GM21786 (cell line): ENCODE measurements around the gene TANGO6.

Experiments
- ATAC-seq: cut with Tn5 transposase; IDR thresholded peaks from one replicate; pipeline ENCODE4 v1.9.1; 2021; ENCODE audit not compliant: unreplicated experiment

TANGO6 gene

DNA sequence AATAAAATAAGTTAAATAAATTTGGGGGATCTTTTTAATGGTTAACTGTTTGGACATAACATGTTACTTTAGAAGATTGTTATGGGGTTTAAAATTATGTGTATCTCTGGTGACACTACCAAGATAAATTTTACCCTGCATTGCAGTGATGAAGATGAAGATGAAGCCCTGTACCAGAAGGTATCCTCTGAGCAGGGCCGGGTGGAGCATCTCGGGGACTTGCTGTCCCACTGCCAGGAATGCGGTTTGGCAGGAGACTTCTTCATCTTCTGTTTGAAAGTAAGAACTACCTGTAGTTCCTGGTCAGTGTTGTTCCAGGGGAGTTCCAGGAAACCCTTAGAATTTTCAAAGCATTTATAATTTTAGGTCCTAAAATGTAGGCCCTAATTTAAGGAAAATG is 64.0 kb downstream of the TANGO6 start:
- ATAC-seq, result no peak

DNA sequence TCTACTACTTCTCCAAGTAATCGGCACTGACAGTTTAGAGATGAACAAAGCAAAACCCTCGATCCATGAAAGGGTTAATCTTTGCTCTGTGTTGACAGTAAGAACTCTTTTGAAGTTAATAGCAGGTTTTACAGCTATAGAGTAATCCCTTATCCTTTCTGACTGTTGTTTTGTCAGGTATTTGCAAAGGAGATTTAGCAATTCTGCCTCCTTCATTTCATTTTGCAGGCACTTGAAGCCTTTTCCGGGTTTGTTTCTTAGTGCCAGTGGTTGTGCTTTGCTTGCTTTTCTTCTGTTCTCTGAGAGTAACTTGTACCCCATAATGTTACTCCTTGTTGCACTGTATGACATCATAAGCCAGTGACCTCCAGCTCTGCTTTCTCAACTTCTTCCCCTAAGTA is 64.5 kb downstream of the TANGO6 start:
- ATAC-seq, result no peak

DNA sequence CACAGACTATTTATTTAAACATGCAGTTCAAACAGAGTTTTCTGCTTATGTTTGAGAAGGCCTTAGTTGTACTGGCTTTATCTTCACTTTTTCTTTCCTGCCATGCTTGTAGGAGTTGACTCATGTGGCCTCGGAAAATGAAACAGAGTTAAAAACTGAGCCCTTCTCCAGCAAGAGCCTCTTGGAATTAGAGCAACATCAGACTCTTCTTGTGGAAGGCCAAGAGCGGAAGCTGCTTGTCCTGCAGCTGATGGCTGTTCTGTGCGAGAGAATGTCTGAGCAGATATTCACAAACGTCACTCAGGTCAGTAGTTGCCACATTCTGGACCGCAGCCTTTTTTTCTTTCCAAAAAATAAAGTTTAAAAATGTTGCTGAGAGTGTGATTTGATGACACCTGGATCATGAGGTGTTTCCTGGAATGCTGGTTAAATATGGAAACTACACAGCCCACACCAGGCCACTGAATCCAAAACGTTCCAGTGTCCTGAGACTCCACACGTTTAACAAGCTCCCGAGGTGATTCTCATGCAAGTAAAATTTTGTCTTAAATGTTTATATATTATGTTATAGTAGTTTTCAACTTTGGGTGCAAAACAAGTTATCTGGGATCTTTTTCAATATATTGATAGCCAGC is 65.9 kb downstream of the TANGO6 start:
- no peak for ATAC-seq

DNA sequence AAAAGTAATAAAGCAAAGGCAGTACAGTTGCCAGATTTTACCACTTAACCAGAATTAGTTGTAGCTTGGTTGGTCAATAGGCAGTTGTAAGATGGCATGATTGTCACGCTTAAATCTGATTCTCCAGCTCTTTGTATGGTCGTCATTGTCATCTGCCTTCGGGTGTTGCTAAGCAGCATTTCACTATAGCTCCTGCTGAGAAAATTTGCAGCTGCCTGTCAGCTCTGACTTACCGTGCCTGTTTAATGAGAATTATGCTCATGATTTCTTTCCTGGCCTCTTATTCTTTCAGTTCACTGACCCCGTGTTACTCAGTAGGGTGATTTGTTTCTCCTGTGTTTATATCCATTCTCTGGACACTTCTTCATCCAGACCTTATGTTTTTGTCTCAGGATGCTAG is 66.7 kb downstream of the TANGO6 start:
- no peak for ATAC-seq

DNA sequence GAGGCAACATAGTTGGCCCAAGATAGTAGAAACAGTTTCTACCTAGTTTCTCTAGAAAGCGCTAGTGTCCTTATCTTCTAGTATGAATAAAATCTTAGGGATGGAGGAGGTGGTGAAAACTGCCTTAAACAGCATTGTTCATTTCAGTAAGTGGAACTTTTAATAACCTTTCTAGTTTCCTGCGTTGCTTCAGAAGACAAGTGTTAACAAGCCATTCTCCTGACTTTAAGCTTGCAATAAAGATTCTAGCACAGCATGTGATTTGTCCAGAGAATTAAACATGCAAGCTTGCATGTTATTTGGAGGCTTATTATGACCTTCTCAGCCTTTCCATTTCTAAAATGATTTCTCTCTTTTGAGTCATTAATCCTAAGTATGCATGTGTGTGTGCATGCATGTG is 72.3 kb downstream of the TANGO6 start:
- ATAC-seq, result no peak

DNA sequence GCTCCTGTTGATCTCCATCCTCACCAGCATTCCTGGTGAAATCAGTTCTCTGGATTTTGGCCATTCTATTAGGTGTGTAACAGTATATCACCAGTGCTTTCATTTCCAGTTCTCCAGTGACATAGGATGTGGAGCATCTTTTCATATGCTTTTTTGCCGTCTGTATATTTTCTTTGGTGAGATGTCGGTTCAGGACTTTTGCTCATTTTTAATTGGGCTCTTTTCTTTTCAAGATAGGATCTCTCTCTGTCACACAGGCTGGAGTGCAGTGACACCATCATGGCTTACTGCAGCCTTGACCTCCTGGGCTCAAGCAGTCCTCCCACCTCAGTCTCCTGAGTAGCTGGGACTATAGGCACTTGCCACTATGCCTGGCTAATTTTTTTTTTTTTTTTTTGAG is 74.2 kb downstream of the TANGO6 start:
- no peak for ATAC-seq

DNA sequence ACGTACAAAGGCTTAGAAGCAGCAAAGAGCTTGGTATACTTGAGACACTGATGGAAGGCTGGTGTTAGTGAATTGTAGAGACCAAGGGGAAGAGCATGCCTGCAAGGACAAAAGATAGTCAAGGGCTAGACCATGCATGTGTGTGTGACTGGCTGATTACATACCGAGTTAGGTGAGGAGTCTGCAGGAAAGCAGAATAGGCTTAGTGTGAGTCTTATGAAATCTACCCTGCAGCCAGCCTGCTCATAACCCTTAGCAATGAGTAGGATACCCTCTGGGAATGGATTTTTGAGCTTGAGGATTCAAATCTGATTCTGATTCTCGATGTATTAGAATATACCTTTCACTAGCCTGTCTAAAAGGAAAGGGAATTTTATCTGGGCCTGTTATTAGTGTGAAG is 77.0 kb downstream of the TANGO6 start:
- no peak for ATAC-seq

DNA sequence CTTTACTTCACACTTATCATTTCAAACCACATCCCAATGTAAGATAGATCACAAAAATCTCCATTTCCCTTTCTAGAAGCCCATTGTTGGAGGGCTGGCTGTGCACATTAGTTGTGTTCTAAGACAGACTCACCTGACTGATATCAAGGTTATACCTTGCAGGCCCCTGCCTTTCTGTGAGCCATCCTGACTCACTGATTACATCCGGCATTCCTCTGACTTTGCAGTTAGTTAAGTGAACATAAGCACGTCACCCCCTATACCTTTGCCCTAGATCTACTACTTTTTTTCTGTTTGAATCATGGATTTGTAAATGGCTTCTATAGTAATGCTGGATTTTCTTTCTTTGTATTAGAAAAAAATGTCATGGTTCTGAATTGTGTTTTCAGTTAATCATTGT is 78.3 kb downstream of the TANGO6 start:
- ATAC-seq, result no peak

DNA sequence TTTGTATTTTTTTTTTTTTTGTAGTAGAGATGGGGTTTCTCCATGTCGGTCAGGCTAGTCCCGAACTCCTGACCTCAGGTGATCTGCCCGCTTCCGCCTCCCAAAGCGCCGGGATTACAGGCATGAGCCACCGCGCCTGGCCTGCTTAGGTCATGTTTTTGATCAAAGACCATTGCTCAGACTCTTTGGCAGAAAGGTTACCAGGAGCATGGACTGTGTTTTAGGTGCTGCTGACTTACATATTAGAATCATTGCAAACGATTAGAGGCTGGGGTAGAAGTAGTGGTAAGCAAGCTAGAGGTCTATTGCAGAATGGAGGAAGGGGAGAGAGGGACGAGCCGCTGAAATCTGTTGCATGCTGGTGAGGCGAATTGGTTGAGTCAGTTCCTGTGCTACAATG is 79.8 kb downstream of the TANGO6 start:
- no peak for ATAC-seq

DNA sequence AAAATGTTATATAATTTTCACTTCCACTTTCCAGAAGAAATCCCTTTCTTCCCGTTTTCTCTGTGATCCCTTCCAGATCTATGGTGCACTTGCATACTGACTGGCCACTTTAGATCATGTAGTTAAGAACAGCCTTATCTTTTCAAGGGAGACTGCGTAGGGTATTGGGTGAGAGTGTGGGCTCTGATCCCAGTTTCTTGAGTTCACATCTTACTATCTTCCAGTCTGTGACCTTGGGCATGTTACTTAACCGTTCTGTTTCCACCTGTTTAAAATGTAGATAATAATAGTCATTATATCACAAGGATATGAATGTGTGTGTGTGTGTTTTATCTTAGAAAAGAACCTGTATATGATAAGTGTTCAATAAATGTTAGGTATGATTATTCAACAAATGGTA is 83.7 kb downstream of the TANGO6 start:
- no peak for ATAC-seq

DNA sequence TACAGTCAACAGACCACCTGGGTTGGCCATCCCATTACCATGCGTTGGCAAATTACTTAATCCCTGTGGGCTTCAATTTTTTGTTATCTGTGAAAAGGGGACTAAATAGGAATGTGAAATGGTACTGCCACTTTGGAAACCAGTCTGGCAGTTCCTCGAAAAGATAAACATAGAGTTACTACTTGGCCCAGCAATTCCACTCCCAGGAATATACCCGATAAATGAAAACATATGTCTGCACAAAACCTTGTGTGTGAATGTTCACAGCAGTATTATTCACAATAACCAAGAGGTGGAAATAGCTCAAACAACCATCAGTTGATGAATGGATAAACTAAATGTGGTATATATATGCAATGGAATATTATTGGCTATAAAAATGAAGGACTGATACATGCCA is 87.9 kb downstream of the TANGO6 start:
- no peak for ATAC-seq

DNA sequence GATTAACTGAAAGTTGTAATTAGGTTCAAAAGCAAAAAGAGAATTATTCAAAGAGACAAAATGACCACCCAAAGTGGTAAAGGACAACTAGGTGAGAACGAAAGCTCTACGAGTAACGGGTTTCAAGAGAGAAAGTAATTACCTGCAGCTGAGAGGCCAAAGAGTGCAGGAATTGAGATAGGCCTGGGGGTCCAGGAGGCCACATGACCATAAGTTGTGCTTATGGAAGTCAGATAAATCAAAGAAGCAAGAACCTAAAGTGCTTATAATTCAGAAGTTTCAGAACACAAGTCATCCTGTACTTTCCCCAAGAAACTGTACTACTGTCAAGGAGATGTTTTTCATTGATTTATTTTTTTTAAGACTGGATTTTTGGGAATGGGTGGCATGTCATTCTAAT is 91.1 kb downstream of the TANGO6 start:
- ATAC-seq, result no peak

DNA sequence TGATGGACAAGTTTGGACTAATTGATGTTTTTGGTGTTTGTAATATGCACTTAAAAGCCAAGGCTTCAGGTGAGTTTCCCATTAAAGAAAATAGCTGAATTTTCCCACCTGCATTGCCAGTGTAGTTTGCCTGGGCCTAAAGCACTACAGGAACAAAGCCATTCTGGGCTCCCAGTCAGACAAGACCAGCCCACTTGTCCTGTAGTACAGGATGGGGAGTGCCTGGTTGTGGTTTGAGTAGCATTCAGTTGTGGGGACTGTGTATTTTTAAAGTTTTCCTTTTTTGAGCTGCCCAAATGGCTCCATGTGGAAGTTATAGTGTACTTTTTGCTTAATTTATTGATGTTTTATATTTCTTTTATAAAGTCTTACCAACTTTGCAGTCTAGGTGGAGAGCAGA is 91.7 kb downstream of the TANGO6 start:
- ATAC-seq, result no peak

DNA sequence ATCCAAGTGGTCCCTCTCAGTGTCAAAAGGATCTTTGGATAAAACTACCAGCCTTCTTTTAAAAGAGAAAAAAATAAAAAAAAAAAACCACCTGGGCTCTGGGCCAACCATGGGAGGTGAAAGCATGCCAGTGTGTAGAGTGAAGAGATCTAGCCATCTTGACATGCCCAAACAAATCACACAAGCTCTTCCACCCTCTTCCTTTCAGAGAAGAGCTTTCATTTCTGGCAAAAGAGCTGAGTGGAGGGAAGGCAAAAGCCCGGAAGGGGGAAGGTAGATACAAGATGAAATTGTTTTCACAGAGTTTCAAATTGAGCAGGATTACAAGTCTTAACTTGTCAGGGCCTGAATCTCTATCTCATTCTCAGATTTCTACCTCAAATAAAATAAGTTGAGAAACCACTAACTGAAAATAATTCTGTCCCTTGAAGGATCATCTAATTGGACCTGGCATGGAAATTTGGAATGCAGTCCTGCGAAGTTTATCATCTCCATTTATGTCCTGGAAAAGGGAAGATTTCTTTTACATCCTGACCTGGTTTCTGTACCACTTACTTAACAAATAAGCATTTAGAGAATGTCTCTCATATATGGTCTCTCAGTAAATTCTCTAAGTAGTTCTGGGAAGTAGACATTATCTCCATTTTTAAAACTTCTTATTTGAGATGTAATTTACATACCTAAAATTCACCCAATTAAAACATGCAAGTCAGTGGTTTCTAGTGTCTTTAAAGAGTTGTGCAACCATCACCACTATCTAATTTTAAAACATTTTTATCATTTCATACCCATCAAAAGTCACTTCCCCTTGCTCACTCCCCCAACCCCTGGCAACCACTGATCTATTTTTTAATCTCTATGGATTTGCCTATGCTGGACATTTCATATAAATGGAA is 93.7 kb downstream of the TANGO6 start:
- no peak for ATAC-seq

DNA sequence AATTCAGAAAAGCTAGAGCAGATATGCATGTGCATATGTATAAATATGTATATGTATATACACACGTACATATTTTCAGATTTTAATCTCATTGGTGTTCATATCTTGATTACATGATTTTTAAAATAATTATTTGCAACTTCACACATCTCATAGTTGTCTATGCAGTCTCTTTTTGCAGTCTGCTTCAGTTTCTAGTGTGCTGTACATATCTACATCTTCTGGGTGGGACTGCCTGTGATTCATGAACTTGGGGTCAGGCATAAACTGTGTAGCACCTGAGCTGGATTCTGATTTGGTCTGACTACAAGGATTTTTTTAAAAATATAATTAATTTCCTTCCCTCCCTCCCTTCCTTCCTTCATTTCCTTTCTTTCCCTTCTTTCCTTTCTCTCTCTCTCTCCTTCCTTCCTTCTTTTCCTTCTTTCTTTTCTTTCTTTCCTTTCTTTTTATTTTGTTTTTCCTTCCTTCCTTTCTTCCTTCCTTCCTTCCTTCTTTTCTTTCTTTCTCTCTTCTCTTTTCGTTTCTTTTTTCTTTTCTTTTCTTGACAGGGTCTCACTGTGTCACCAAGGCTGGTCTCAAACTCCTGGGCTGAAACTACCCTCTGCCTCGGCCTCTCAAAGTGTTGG is 96.5 kb downstream of the TANGO6 start:
- ATAC-seq, result no peak

DNA sequence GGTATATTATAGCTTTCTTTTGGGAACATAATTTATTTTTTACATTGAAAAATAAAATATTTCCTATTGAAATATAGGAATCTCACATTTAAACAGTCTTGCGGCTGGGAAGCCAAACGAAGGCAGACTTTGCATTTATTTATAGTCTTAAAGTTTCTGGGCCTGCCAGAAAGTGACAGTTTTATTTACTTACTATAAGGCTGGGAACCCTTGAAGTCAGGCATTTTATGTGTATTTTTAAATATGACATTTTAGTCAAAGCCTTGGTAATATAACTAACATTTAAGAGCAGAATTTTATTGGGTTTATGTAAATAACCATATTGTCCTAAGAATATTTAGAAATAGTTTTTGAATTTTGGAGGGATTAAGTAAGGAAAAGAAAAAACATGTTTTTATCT is 97.5 kb downstream of the TANGO6 start:
- ATAC-seq, result no peak

DNA sequence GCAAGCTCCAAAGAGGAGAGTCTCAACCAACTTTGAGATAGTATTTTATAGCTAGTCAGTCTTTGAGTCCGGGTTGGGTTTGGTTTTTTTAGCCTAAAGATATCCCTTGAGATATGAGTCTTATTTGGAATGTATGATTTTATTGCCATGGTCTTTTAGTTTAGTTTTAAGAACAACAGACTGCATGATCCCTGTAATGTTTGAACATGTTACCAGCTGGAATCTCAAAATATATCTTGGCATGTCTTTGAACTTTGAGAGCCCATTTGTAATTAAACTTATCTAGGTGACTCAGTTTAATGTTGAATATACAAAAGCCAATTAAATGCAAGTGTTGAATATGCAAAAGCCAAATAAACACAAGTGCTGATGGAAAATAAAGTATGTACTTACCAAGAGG is 100.6 kb downstream of the TANGO6 start:
- ATAC-seq, result no peak

DNA sequence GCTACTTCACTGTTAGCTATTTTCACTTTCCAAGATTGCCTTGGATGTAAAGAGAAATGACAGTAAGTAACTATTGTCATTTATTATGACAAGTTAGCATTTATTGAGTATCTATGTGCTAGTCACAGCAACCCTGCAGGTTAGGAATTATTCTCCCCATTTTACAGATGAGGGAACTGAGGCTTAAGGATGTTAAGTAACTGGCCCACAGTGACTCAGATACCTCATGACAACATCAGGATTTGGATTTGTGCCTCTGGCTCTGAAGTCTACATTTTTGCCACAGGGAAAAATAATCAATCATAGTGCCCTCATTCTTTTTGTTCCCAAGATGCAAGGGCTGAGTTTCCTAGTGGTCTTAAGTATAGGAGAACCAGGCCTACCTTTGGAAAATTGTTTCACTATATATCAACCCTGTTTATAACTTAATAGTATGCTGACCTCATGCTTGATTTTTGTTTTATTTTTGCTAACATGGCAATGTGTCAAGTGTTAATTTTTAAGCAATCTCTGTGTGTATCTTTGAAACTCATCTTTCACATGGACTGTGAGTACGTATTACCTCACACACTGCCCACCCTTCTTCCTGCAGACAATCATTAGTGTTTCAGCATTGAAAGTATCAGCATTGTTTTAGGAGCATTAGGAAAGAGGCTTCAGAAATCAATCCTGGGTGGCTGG is 105.0 kb downstream of the TANGO6 start:
- no peak for ATAC-seq

DNA sequence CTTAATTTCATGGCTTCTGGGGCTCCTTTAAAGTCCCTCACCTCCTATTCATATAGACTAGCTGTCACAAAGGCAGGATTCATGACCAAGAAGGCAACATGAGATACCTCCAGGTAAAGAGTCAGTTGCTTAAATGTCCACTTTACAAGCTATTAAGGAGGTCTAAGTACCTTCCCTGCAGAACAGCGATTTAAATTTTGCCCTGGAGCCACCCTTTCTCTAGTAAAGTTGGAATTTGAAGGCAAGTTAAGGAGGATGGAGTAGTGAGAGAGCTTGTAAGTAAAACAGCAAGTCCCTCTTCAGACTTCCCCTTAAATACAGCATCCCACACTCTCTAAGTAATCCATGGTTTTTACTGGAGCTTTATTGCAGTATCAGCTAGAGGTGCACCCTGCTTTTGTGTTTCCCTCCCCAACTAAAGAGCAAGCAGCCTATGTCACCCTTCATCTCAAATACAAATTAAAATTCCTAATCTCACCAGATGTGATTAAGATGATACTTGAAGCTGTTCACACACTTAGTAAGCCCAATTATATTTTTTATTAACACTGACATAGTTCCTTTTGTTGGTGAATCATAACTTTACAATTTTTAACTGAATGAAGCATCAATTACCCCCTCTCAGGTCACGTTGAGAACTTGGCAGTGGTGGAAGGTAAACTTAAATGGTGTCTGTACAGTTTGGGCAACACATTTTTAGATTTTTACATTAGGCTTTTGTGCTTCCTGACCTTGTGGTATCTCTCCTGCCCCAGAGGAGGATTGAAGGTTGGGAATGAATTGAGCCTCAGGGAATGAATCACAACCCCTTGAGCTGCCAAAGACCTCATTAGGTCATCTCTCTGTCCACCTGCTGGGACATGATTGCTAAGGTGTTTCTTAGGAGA is 108.9 kb downstream of the TANGO6 start:
- no peak for ATAC-seq

DNA sequence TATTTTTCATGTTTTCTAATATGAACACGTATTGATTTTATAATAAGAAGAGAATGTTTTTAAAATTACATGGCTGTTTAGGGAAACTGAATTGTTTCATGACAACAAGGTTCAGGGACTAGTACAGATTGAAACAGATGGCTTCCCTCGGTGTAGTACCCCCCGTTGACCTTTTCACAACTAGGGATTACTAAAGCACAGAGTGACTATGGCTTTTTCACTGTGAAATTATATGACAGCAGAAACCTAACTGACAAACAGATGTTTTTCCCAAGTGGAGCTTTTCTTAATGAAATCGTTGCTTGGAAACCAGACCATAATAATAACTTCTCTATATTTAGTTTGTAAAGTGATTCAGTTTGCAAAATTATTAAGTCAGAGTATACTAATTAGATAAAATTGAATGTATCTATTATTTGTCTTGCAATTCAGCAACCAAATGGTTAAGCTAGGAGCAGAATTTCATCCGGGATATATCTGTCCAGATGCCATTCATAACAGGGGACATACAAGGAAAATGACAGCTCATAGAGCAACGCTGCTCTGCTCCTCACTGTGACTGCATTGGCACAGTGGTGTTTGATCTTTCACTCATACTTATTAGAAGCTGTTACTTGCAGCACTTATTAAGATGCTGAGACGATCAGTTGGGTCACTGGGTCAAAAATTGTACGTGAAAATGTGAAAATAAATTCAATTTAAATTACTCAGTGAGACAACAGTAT is 111.7 kb downstream of the TANGO6 start:
- ATAC-seq, result no peak
